Gastroesophageal sphincter (tissue), 4 donors: ENCODE results near the gene MTR. TPM values are rescaled to one million over a fixed set of nuclear protein-coding genes. Genes with fewer than 3 reads are reported as not detected.

Experiments
- ATAC-seq: fragments of 150-250 bp; one replicate; pipeline ENCODE4 v1.9.1; 2016; ENCODE audit warnings: mild to moderate bottlenecking, moderate library complexity
- H3K27ac ChIP-seq, 4 donors: fragments of 200-600 bp; sonication (generic) in 3 of 4; 1 replicate in 3 of 4; 2 replicates in 1 of 4; pipeline ENCODE4 v1.5.1; 2016 to 2019
- H3K27me3 ChIP-seq: fragments of 200-600 bp; sonication (generic); one replicate; pipeline ENCODE4 v1.5.1; 2019
- H3K36me3 ChIP-seq, 2 donors: fragments of 200-600 bp; sonication (generic); one replicate each; pipeline ENCODE4 v1.5.1; 2019; ENCODE audit warnings: control low read depth in 1 of 2
- H3K4me1 ChIP-seq, 3 donors: fragments of 200-600 bp; sonication (generic); 1 replicate in 2 of 3; 2 replicates in 1 of 3; pipeline ENCODE4 v1.5.1; 2016 to 2019; ENCODE audit warnings: control low read depth in 2 of 3
- H3K4me3 ChIP-seq, 2 donors: fragments of 200-600 bp; sonication (generic); one replicate each; pipeline ENCODE4 v1.5.1; 2019; ENCODE audit warnings: mild to moderate bottlenecking in 1 of 2, moderate library complexity in 1 of 2
- H3K9me3 ChIP-seq, 3 donors: fragments of 200-600 bp; sonication (generic); one replicate each; pipeline ENCODE4 v1.5.1; 2017 to 2019; ENCODE audit warnings: control low read depth in 2 of 3
- EP300 ChIP-seq: sonication (generic); formaldehyde crosslinking; IDR thresholded peaks from one replicate; pipeline ENCODE4 v1.6.1; 2017; ENCODE audit warnings: antibody characterized with exemption, mild to moderate bottlenecking
- POLR2A ChIP-seq, 2 donors: fragments of 450-650 bp; IDR thresholded peaks; one replicate each; pipeline ENCODE4 v1.6.1; 2017; ENCODE audit warnings: antibody characterized with exemption in 2 of 2, mild to moderate bottlenecking in 2 of 2, moderate library complexity in 1 of 2
- POLR2AphosphoS5 ChIP-seq: sonication (generic); formaldehyde crosslinking; IDR thresholded peaks from one replicate; pipeline ENCODE4 v1.6.1; 2017; ENCODE audit warnings: antibody characterized with exemption
- WGBS, 2 donors: methylation state at CpG; one replicate each; pipeline ENCODE4 v1.1.5; 2018; ENCODE audit warnings: low coverage in 1 of 2; 5-methylcytosine and 5-hydroxymethylcytosine counted together
- total RNA-seq, 4 donors: library from RNA; depleted of rRNA; stranded (reverse); fragments of >200 nt; gene quantifications; one replicate each; pipeline ENCODE4 v1.1.0, GENCODE V29; 2016
- TF ChIP-seq, protein P1 (sequence below), 4 experiments: fragments of 200-600 bp in 2 of 4; fragments of 450-650 bp in 2 of 4; sonication (generic) in 1 of 4; IDR thresholded peaks; one replicate each; pipeline ENCODE4 v1.5.1; 2017 to 2019; ENCODE audit warnings: antibody characterized with exemption in 4 of 4, mild to moderate bottlenecking in 2 of 4, moderate library complexity in 2 of 4

MTR gene
- total RNA-seq, 4 donors from 2014 or later = 34.6 to 50.3 (median 38.9) TPM

DNA sequence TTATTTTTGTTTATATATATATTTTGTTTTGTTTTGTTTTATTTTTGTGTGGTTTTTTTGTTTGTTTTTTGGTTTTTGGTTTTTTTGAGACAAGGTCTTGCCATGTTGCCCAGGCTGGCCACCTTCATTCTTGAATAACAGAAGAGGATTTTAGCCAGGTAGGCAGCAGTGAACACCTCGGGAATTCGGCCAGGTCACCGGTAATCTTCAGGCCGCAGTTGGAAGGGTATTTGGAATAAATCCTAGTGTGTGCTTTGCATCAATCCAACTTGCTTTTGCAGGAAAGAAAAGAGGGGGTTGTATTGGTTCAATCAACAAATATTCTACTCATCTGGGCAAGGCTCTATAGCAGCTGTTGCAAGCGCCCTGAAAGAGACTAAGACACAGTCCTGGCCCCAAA lies 155.3 kb downstream of the MTR start:
- H3K9me3 ChIP-seq = no peaks in the 10 kb centered on the region
- H3K27ac ChIP-seq = no peak overlapping the region
- WGBS, 2 donors = 50 to 100% methylated on average over 3 of the region's 5 CpGs

DNA sequence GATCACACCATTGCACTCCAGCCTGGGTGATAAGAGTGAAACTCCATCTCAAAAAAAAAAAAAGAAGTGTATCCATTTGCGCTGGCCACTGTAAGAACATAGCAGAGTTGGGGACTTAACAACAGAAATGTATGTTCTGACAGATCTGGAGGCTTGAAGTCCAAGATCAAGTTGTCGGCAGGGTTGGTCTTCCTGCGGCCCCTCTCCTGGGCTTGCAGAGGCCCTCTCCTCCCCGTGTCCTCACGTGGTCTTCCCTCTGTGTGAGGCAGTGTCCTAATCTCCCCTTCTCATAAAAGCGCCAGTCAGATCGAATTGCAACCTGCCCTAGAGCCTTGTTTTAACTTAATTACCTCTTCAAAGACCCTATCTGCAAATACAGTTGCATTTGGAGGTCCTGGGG lies 156.6 kb downstream of the MTR start:
- Histone ChIP-seq H3K36me3 (no peaks in the 10 kb centered on the region), H3K4me1 (peaks cover 0 to 24% (median 3%) of the 10 kb centered on the region in 3 donors), H3K4me3 (no peak overlapping the region), H3K9me3 (no peaks in the 10 kb centered on the region), H3K27me3 (no peaks in the 10 kb centered on the region), H3K27ac (peak overlapping the region; percentile 63 to 81 (median 74))
- TF ChIP-seq, protein P1, sequence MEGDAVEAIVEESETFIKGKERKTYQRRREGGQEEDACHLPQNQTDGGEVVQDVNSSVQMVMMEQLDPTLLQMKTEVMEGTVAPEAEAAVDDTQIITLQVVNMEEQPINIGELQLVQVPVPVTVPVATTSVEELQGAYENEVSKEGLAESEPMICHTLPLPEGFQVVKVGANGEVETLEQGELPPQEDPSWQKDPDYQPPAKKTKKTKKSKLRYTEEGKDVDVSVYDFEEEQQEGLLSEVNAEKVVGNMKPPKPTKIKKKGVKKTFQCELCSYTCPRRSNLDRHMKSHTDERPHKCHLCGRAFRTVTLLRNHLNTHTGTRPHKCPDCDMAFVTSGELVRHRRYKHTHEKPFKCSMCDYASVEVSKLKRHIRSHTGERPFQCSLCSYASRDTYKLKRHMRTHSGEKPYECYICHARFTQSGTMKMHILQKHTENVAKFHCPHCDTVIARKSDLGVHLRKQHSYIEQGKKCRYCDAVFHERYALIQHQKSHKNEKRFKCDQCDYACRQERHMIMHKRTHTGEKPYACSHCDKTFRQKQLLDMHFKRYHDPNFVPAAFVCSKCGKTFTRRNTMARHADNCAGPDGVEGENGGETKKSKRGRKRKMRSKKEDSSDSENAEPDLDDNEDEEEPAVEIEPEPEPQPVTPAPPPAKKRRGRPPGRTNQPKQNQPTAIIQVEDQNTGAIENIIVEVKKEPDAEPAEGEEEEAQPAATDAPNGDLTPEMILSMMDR (IDR thresholded peaks at IDR 0.05) = no peak
- TF ChIP-seq POLR2AphosphoS5 (no peak), EP300 (no peak), POLR2A (IDR thresholded peaks at IDR 0.05) (no peak)
- ATAC-seq = no peak
- 40 to 43% methylated on average over 2 to 7 of the region's 7 CpGs for WGBS, 2 donors

More for the DNA sequence above, 155.3 kb downstream of the MTR start:
- TF ChIP-seq POLR2AphosphoS5 (no peak), EP300 (no peak), POLR2A (IDR thresholded peaks at IDR 0.05) (no peak)
- TF ChIP-seq, protein P1 (IDR thresholded peaks at IDR 0.05) = no peak
- Histone ChIP-seq H3K4me1 (peaks cover 0 to 24% (median 3%) of the 10 kb centered on the region in 3 donors), H3K4me3 (no peak overlapping the region), H3K36me3 (no peaks in the 10 kb centered on the region), H3K27me3 (no peaks in the 10 kb centered on the region)
- ATAC-seq = no peak

DNA sequence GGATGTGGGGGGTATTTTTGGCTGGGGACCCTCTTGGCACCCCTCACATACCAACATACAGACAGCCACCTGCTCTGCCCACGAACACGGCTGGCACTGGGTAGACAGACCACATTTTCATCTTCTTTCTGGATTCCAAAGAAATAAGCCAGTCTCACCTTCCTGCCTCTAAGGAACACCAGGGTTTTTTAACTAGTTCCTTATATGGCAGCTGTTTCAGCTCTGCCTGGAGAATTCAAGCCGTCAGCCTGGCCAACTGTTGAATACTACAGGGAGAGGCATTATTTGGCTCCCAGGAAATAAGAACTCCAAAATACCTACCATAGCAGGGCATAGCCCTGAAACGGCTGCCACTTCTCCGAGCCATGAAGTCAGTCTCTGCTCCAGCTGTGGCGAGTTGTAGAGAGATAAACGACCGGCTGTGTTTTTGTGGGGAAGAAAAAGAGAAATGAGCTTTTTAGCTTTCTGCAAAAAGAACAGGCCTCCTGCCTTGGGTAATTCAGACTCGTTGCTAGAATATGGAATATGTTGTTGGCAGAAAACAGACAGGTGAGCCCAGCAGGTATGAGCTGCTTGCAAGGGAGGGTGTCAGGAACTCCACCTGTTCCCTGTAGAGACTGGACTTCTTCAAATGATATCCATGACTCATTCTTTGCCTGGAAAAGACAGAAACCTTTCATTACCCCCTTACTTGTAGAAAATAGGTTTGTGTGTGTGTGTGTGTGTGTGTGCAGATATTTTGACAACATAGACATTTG lies 157.3 kb downstream of the MTR start:
- Histone ChIP-seq H3K27me3 (no peaks in the 10 kb centered on the region), H3K27ac (peak overlapping the region; percentile 63 to 81 (median 74)), H3K36me3 (no peaks in the 10 kb centered on the region), H3K4me1 (peaks cover 0 to 24% (median 3%) of the 10 kb centered on the region in 3 donors), H3K9me3 (no peaks in the 10 kb centered on the region), H3K4me3 (peak overlapping the region in 1 of 2 donors; percentile 25)
- WGBS, 2 donors = 0 to 6% methylated on average over 1 to 8 of the region's 9 CpGs
- no peak for TF ChIP-seq EP300
- no peak for TF ChIP-seq POLR2AphosphoS5
- no peak for TF ChIP-seq POLR2A (IDR thresholded peaks at IDR 0.05)
- TF ChIP-seq, protein P1 (IDR thresholded peaks at IDR 0.05) = no peak
- peak; percentile 79 for ATAC-seq

DNA sequence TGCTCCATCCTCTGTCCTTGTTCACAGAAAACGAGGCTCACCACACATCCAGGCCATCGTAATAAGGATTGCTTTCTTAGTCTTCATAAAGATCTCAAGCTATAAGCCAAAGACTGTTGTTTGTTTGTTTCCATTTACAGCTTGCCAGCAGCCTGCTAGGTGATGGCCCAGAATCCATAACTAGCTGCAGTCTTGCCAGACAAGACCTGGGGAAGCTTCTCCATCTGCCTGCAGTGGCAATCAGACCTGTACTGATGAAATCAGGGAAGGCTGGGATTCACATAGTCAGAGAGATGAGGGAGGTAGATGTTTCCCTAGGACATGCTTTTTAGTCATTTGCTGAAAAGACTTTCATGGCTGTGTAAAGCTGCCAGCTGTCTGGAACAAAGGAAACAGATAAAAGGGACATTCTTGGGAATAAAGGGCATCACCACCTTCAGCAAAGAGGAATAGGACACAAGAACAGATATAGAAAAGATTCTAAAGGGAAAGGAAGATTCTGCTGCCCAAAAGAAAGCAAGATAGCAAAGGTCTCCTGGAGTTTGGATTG lies 158.1 kb downstream of the MTR start:
- no peak for TF ChIP-seq POLR2AphosphoS5
- TF ChIP-seq, protein P1 (IDR thresholded peaks at IDR 0.05) = no peak
- no peak for TF ChIP-seq POLR2A (IDR thresholded peaks at IDR 0.05)
- no peak for TF ChIP-seq EP300
- H3K27ac ChIP-seq = peak overlapping the region; percentile 63 to 81 (median 74)
- no peaks in the 10 kb centered on the region for H3K27me3 ChIP-seq
- H3K36me3 ChIP-seq = no peaks in the 10 kb centered on the region
- peaks cover 0 to 24% (median 3%) of the 10 kb centered on the region in 3 donors for H3K4me1 ChIP-seq
- ATAC-seq = no peak
- H3K4me3 ChIP-seq = no peak overlapping the region
- 46 to 50% methylated on average over 2 of the region's 2 CpGs for WGBS, 2 donors
- no peaks in the 10 kb centered on the region for H3K9me3 ChIP-seq

Other genes starting within 250 kb of the MTR start
- gene HEATR1, start 190.8 kb upstream of the MTR start, total RNA-seq = 10 to 100 TPM; 14.8 to 23.8 (median 19.6) TPM
- gene ACTN2, start 108.8 kb upstream of the MTR start, total RNA-seq = 10 to 100 TPM in 3 of 4 donors, 1 to 10 TPM in 1; 5.7 to 21.3 (median 14.1) TPM
- gene MT1HL1, start 209.1 kb downstream of the MTR start, total RNA-seq = not detected
- 10 to 100 TPM; 27.4 to 78.8 (median 42.7) TPM for gene RYR2, start 246.9 kb downstream of the MTR start, total RNA-seq